ENCODE measurements around the gene ASIC2.

The ASIC2 gene

DNA sequence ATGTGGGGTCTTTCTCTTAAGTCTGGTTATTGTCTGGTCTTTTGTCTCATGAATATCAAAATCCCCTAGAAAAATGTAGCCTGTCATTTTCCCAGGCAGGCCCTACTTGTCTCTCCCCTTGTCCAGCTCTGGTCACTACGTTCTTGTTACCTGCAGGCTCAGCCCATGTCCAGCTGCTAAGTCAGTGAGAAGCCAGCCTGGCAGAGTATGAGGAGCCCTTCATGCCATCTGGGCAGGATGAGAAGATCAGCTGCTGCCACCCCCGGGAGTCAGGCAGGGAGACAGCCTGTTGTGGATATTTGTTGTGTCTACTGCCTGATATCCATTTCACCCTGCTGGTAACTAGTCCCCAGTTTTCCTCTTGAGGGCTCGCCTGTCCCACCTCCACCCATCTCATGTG, 88.9 kb downstream of the ASIC2 start:
- no peak for DNase-seq (ENCODE audit: low read depth)

DNA sequence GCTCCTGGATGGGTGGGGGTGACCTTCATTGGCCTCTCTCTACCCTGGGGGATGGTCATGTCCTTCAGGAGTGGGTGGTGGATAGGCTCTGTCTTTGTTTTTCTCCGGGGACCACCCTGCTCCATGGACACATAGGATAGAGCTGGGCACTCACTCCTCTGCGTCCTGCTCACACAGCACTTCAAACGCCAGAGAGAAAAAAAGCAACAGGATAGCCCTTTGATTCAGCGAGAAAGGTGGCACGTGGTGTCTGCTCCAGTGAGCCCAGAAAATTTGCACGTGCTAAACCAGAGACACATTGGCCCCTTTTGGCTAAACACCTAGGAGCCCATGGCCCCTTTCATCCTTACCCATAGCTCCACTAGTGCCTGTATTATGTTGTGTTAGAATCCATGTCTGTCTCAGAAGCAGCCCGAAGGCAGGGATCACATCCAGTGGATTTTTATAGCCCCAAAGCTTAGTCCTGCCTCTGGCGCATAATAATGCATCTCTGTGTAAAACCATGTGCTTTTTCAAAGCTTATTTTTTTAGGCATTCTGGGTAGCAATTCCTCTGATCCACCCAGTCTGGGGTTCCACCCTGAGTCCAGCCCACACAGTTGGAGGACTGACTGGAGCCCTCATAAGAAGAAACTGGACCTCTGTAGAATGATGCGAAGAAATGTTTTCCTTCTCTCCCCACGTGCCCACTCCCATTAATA, 90.1 kb downstream of the ASIC2 start:
- no peak for DNase-seq (ENCODE audit: low read depth)

DNA sequence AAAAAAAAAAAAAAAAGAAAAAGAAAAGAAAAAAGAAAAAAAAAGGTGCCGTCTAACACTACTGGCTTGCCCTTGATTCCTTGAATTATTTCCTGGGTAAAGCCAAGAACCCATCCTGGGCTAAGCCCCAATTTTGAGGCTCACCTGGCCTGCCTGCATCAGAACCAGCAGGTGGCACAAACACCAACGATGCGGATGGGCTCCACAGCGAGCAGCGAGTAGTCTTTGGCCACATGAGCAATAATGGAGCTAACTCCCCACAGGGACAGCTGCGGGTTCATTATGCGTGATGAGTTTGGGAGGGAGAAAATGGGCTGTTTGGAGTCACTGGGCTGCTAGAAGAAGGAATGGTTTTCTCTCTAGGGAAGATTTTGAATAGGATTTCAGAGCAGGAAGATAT, 91.1 kb downstream of the ASIC2 start:
- no peak for DNase-seq (ENCODE audit: low read depth)

DNA sequence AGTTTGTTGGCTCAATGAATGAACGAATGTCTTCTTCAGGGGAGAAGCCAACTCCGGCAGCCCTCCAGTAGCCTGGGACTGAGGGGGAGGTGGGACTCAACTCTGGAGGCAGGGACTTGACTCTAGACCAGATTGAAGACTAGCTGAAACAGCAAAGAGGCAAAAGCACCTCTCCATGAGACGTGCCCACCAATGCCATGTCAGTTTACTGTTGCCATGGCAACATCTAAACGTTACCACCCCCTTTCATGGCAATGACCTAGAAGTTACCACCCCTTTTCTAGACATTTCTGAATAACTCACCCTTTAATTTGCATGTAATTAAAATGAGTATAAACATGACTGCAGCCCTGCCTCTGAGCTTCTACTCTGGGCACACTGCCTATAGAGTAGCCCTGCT, 91.8 kb downstream of the ASIC2 start:
- DNase-seq (ENCODE audit: low read depth): no peak

DNA sequence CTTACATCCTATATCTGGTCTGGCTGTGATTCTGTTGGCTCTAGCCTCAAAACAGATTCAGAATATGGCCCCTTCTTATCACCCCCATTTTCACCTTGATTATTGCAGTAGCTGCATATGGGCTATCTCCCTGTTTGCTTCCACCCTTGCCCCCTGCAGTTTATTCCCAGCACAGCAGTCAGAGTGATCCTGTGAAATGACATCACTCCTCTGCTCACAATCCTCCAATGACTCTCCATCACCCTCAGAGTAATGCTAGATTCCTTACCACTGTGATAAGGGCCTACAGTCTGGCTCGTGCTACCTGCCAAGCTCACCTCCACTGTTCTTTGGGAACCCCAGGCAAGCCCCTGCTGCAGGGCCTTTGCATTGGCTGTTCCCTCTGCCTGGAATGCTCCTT, 92.5 kb downstream of the ASIC2 start:
- DNase-seq (ENCODE audit: low read depth): no peak

DNA sequence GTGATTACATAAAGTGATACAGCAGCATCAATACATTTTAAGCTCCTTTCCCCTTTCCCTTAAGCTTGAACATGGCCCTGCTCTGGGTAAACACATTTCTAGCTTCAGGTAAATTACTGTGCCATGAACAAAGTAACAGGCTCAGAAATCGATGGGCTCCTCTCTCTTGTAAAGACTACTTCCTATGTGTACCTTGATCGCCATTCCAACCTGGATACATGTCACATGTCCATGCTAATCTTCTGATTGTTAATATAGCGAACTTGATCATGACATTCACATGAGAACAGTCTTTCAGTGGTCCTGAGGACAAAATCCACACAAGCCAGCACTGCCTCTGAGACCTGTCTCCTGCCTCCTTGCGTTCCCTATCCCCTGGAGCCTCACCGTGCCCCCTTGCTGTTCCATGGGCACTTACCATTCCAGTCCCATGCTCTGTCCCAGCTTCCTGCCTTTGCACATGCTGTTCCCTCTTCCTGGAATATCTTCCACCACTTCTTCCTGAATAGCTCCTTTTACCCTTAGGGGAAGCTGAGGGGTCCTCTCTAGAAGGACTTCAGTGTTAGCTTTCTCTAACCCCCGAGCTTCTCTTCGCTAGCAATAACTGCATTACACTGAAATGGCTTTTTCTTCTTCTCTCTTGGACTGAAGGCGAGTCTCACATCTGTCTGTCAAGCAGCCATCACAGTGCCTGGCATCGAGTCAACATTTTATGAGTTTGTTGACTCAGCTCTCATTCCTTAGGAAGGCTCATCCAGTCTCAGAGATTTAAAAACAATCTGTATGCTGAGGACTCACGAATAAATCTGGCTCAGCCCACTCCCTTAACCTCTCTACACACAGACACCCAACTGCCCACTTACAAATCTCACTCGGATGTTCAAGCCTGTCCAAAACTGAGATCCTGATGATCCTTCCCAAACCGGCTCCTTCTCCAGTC, 93.3 kb downstream of the ASIC2 start:
- DNase-seq (ENCODE audit: low read depth): no peak

DNA sequence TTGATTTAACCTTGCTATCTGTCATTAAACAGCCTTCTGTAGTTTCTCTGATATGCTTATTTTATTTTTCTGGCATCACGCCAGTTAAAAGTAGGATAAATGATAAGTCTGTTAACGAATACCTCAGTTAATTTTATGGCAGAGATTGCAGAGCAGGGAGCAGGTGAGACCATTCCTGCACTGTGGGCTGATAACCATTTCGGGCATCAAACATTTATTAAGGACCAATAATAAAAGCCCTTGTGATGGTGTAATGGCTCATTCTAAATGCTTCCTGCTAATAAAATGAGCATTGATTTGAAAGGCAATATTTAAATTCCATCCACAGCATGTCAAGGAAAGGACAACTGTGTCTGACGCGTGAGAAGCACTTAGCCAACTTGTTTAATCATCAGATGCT, 94.1 kb downstream of the ASIC2 start:
- no peak for DNase-seq (ENCODE audit: low read depth)

DNA sequence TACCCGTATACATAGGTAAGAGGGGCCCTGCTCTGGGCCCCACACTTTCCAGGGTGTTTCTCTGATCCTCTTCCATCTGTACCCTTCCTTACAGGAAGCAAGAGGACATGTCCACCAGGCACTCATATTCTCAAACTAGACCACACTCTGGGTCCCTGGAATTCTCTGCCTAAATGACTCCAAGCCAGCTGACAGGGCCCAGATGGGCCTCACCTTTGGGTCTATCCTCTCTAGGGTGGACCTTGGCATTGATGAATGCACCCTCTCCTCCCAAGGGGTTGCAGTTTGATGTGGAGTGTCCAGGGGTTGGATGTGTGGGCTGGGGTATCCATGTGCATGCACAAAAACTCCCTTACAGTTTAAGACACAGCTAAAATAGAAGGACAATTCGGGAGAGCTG, 95.8 kb downstream of the ASIC2 start:
- DNase-seq (ENCODE audit: low read depth): no peak

DNA sequence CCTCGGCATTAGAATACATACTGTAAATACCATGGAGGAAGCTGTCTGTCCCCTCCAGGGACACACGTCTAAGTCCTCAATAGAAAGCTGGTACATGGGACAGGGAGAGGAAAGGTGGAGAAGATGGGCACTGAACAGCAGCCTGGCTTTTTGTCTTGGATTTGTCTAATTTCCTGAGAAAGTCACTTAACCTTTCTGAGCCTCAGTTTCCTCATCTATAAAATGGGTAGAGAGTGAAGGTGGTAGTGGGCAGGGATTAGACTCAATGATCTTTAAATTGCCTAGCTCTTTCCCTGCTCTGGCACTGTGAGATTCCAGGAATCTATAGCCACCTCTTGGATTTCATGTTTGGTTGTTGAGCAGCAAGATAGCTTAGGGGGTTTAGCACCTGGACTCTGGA, 96.2 kb downstream of the ASIC2 start:
- no peak for DNase-seq (ENCODE audit: low read depth)

DNA sequence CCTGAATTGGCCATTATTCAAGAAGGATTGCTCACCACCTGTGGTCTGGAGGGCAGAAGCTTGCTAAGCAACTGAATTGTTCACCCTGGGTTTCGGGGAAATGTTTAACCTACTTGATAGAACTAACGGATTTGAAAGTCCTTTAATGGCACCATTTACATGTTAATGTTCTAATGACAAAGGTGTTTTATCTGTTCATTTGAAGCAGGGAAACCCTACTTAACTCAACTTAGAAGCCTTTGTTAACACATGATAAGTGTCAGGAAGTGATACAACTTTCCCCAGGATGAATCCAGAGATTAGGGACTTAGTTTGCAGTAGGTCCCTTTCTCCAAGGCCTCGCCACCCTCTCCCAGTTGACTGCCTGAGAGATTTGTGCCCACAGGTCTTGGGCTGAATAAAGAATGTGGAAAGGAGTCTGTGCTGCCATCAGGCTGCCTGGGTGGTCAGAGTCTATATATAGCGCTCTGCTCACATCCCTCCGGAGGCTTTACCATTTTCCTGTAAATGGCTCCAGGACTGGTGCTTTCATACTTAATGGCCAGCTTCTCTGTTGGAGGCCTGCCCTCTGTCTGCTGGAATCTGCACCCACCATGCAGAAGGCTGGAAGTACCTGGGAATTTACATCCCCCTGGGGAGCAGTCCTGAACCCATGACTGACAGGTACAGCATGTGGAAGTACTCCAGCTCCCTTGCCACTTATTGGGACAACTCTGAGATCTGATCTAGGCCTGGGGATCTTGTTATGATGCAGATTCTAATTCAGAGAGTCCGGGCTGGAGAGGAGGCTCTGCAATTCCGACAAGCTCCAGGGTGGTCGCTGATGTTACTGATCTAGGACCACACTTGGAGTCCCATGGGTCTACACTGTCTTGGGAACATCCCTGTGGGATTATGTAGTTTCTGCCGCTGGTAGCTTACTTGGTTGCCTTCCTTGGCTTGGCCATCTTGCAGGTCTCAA, 99.9 kb downstream of the ASIC2 start:
- DNase-seq (ENCODE audit: low read depth): no peak

DNA sequence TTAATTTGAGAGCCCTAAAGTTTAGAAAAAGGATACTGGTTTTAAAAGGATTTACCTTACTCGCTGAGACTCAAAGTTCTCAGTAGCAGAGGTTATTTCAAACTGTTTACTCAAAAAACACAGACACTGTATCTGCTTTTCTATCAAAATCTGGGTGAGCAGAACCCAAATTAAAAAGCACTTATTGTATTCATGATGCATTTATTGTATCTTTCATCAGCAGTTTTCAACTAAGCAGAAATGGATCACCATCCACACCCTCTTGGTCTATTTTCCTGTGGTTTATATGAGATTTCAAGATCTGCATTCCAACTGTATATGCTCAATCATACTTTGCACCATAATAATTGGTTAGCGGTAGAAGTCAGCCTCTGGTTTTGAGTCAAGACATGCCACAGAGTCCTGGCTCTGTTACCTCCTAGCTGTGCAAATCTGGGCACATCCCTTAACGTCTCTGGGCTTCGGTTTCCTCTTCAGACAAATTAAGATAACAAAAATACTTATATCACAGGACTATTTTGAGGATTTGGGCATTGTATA, 109.5 kb downstream of the ASIC2 start:
- no peak for DNase-seq (ENCODE audit: low read depth)

DNA sequence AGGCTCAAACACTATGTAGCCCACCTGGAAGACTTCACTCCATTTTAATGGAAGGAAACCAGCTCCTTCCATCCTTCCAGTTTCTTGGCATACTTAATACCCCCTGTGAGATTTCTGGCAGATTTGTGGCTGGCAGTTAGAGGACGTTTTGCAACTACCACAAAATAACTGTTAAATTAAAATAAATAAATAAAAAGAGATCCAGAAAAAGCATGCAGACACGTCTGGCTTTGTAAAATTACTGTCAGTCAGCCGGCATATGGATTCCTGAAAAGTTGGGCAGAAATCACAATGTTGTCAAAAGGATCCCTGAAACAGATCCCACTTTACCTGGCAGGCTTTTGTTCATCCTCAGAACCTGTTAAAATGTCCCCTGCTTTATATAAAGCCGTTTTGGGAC, 113.9 kb downstream of the ASIC2 start:
- DNase-seq (ENCODE audit: low read depth): no peak

DNA sequence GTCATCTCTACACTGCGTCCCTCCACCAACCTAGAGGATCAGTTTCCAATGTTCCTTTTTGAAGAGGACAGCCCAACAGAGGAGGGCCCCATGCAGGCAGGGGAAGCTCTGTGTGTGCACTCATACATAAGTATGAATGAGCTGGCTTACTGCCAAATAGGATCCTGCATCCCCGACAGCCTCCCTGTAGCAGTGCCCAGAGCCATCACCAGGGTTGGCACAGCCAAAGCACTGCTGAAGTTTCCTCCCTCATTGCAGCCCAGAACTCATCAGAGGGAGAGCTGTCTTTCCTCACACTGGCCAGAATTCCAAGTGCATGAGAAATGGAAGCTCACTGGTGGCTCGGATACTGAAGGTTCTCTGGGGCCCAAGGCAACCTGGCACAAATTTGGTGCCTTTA, 114.4 kb downstream of the ASIC2 start:
- DNase-seq (ENCODE audit: low read depth): no peak

DNA sequence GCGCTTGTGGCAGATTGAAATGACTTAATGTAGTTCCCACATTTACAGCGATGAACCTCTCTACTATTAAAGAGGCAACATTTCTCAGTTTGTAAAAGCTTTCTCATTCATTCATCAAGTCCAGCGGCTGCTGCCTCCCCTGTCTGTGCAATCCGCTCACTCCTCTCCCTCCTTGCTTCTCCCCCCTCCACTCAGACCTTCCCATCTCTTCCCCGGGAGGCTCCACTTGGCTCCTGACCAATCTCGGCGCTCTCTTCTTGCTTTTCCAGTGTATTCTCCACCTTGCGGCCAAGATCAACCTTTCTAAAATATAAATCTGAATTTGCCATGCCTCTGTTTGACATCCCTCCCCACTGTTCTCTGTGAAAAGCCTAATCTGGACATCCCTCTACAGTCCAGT, 117.5 kb downstream of the ASIC2 start:
- no peak for DNase-seq (ENCODE audit: low read depth)

DNA sequence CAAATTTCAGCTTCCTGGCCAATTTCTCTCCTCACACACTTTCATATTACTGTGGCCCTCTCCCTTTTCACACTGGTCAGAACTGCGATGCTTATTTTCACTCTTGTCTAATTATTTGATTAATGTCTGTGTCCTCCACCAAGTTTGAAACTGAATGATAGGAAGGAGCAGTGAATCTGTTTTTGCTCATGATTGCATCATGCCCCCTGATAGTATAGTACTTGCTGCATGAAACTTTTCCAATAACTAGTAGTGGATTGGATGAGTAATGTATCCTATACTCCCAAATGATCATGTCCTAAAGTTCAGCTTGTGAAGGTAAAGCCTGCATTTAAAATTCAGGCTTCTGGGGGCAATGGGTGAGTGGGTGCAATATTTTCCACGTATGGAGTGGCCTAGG, 121.2 kb downstream of the ASIC2 start:
- DNase-seq (ENCODE audit: low read depth): no peak

DNA sequence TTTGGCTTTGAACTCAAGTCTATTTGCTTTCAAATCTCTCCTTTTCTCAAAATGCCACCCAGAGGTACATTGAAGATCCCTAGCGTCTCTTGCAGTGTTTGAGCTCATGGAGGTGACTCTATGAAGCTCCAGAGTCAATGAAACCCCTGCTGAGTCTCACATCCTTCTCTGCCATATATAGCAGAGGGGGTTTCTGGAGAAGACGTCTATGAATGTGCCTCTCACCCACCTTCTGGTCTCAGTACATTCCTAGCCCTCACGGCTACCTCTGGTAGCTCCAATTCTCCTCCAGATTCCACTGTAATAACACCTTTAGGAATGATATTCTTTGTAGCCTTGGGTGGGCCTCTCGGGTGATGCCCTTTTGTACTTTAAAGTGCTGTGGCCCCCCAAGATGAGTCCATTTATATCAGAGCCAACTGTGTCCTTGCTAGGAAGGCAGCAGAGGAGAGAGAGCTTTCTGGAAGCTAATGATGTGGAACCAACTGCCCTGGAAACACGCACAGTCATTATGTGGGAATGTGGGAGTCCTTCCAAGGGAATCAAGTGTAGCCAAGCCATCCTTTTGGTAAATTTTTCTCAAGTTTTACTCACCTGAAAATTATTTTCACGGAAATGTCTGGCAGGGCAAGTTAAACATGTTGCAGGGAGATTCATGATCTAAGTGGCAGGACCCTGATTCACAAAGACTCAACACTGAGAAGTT, 123.4 kb downstream of the ASIC2 start:
- DNase-seq (ENCODE audit: low read depth): no peak

DNA sequence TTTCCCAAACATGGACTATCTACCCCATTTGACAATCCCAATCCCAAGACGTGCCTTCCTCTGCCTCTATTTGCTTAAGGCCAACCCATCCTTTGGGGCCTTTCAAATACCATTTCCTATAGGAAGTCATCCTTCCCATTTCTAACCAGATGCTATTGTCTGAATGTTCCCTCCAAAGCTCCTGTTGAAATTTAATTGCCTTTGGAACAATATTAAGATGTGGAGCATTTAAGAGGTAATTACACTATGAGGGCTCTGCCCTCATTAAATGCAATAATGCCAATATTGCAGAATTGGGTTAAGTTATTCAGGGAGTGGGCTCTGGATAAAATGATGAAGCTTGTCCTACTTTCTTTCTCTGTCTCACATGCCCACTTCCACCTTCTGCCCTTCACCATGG, 125.4 kb downstream of the ASIC2 start:
- no peak for DNase-seq (ENCODE audit: low read depth)

DNA sequence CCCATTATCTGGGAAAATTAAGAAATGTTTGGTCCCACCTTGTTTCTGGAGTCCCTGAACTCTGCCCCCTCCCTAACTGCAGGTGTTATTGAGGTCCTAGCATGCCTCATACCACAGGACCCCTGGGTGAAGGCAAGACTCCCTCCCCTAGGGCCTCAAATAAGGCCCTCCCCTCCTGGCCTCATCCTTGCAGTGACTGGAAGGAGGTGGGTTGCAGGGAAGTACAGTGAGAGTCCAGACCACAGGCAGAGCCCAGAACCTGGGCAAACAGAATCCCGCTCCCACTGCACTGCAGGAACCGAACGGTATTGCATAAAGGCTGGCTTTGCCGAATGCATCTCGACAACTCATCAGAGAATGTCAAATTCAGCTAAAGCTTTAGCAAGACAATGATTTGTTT, 126.6 kb downstream of the ASIC2 start:
- DNase-seq (ENCODE audit: low read depth): no peak

DNA sequence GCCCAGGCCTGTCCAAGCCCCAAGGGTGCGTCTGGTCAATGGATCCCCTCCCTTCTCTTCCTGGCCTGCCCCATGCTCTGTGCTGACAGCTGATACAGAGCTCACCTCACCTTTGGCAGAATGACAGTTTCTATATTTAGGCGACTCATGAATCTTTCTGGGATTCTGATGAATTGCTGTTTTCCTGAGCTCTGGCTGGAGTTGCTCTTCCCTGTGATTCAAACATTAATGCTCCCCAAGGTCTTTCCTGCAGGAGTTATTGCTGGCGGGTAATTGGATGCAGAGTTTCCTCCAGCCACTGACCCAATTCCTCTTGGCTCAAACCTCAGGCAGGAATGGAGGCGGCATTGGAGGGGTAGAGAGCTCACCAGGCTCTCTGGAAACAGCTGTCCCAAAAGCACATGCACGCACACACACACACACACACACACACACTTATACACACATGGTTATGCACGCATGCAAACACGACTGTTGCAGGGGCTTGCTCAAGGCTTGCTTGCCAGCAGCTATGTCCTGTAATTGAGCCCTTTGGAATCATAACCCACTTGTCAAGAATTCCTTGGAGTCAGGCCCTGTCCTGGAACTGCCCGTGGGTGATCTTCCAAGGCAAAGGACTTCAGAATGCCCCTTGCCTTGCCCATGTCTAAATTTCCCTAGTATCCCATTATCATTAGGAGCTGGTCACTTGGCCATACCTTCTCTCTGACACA, 128.8 kb downstream of the ASIC2 start:
- no peak for DNase-seq (ENCODE audit: low read depth)

DNA sequence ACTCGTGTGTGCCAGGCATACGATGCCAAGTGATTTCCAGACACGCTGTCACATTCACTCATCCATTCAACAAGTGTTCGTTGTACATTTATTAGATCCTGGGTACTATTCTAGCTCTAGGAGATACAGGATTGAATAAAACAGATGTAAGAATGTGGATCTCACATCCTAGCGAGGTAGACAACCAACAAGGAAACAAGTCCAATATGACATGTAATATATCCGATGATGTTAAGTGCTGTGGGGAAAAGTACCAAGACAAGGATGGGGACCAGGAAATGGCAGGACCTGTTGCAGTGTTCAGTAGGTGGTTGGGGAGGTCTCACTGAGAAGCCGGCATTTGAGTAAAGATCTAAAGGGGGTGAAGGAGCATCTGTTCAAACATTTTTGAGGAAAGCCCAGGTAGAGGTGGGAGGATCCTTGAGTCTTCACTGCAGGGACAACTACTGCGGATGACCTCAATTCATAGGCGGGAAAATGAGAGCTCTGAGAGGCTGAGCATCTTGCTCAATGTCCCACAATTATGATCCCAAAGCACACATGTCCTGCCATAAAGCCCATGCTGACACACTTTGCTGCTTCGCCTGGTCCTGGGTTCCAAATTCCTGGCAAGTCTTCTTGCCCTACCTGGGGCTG, 129.4 kb downstream of the ASIC2 start:
- DNase-seq (ENCODE audit: low read depth): no peak
